Neural progenitor cell (in vitro differentiated cells): ENCODE measurements around the gene CYB5A. TPM values are rescaled to one million over a fixed set of nuclear protein-coding genes. Genes with fewer than 3 reads are reported as not detected.

Experiments
- DNase-seq: peaks from one replicate; pipeline ENCODE4 v3.0.0-alpha.2; 2016; ENCODE audit warnings: low spot score
- H2AFZ ChIP-seq: fragments of 200-600 bp; sonication (generic); replicated peaks from 2 replicates; pipeline ENCODE4 v1.6.1; 2016; ENCODE audit warnings: antibody characterized with exemption
- H3F3A ChIP-seq: fragments of 200-600 bp; sonication (generic); 2 replicates; pipeline ENCODE4 v1.6.1; 2016; ENCODE audit warnings: antibody characterized with exemption, low read depth
- H3K27ac ChIP-seq: fragments of 200-600 bp; sonication (generic); 2 replicates; pipeline ENCODE4 v1.5.1; 2016; ENCODE audit warnings: mild to moderate bottlenecking
- H3K27me3 ChIP-seq: fragments of 200-600 bp; sonication (generic); 2 replicates; pipeline ENCODE4 v1.6.1; 2016; ENCODE audit warnings: mild to moderate bottlenecking, moderate library complexity
- H3K36me3 ChIP-seq: fragments of 200-600 bp; sonication (generic); 2 replicates; pipeline ENCODE4 v1.5.1; 2016
- H3K4me1 ChIP-seq: fragments of 200-600 bp; sonication (generic); 2 replicates; pipeline ENCODE4 v1.6.1; 2016; ENCODE audit warnings: mixed run types
- H3K4me2 ChIP-seq: fragments of 200-600 bp; sonication (generic); 2 replicates; pipeline ENCODE4 v1.6.1; 2016
- H3K4me3 ChIP-seq: fragments of 200-600 bp; sonication (generic); 2 replicates; pipeline ENCODE4 v1.5.1; 2016
- H3K79me2 ChIP-seq: fragments of 200-600 bp; sonication (generic); 2 replicates; pipeline ENCODE4 v1.6.1; 2016; ENCODE audit warnings: low read depth
- H3K9ac ChIP-seq: fragments of 200-600 bp; sonication (generic); 2 replicates; pipeline ENCODE4 v1.6.1; 2016
- H3K9me3 ChIP-seq: fragments of 200-600 bp; sonication (generic); 2 replicates; pipeline ENCODE4 v1.5.1; 2016; ENCODE audit warnings: low read depth
- H4K20me1 ChIP-seq: fragments of 200-600 bp; sonication (generic); 2 replicates; pipeline ENCODE4 v1.6.1; 2016; ENCODE audit warnings: low read depth
- H3K27ac Mint-ChIP-seq: 3 replicates; pipeline ENCODE4 v1.8.0; 2021; ENCODE audit warnings: mixed read lengths
- H3K27me3 Mint-ChIP-seq: 2 replicates; pipeline ENCODE4 v1.8.0; 2022; ENCODE audit warnings: low read depth, mild to moderate bottlenecking, inconsistent platforms, moderate library complexity, mixed read lengths; ENCODE audit not compliant: insufficient read depth
- H3K36me3 Mint-ChIP-seq: 3 replicates; pipeline ENCODE4 v1.8.0; 2021; ENCODE audit warnings: mixed read lengths
- H3K4me1 Mint-ChIP-seq: 3 replicates; pipeline ENCODE4 v1.8.0; 2021; ENCODE audit warnings: mixed read lengths
- H3K4me3 Mint-ChIP-seq: 3 replicates; pipeline ENCODE4 v1.8.0; 2021; ENCODE audit warnings: mild to moderate bottlenecking, moderate library complexity, mixed read lengths
- H3K9me3 Mint-ChIP-seq: 3 replicates; pipeline ENCODE4 v1.8.0; 2020; ENCODE audit warnings: mixed read lengths
- EZH2 ChIP-seq: fragments of 200-600 bp; sonication (generic); IDR thresholded peaks from 2 replicates; pipeline ENCODE4 v1.6.1; 2017; ENCODE audit warnings: antibody characterized with exemption, mild to moderate bottlenecking, moderate library complexity
- EZH2phosphoT487 ChIP-seq: fragments of 200-600 bp; sonication (generic); IDR thresholded peaks from 2 replicates; pipeline ENCODE4 v1.6.1; 2017; ENCODE audit warnings: antibody characterized with exemption
- total RNA-seq: library from RNA; depleted of rRNA; stranded (reverse); fragments of >200 nt; gene quantifications from 2 replicates; pipeline ENCODE4 v1.2.3, GENCODE V29; 2015; ENCODE audit warnings: low replicate concordance
- TF ChIP-seq, protein P1 (sequence below): fragments of 200-600 bp; sonication (generic); IDR thresholded peaks from 2 replicates; pipeline ENCODE4 v1.5.1; 2017; ENCODE audit warnings: antibody characterized with exemption, mild to moderate bottlenecking

Gene CYB5A
- total RNA-seq, 1 donor from 2014 or later: 33.7 TPM

DNA sequence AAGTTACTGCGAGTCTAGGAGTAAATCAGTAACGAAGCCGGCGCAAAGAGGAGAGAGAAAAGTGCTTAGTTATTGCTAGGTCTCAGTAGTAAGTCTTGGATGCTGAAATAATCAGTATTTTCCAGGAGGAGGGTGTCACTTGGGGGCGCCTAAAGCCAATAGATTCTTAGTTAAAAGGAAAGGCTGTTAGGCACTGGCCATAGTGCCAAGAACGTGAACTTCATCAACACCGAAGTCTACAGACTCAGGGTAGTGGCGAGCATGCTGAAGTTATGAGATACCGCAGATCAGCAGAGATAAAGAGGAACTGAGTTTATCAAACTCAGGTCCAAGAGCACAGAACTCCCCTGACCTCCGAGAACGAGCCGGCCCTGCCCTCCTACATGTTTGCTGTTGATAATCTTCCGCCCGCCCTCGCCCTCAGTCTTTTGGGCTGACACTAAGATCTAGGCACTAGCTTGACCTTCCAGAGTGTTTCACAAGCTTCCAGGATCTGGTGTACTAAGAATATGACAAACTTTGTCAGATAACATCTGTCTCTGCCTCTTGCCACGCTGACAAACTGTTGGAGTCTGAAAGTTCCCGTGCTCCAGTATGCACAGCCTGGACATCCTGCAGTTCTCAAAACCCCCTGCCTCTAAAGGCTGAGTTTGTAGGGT is 49.2 kb downstream of the CYB5A start:
- Histone ChIP-seq H3K4me2 (no peak overlapping the region), H3K79me2 (no peaks in the 10 kb centered on the region), H3K36me3 (no peaks in the 10 kb centered on the region), H3K9ac (no peak overlapping the region), H3F3A (no peaks in the 10 kb centered on the region), H3K4me3 (no peak overlapping the region), H4K20me1 (no peaks in the 10 kb centered on the region), H2AFZ (no peak overlapping the region), H3K27me3 (no peaks in the 10 kb centered on the region), H3K4me1 (no peaks in the 10 kb centered on the region), H3K9me3 (no peaks in the 10 kb centered on the region), H3K27ac (no peak overlapping the region)
- Mint-ChIP-seq H3K4me1 (peaks cover 5% of the 10 kb centered on the region), H3K4me3 (no peak overlapping the region), H3K9me3 (no peaks in the 10 kb centered on the region), H3K27me3 (peaks cover 8% of the 10 kb centered on the region), H3K36me3 (no peaks in the 10 kb centered on the region), H3K27ac (no peak overlapping the region)
- TF ChIP-seq, protein P1, sequence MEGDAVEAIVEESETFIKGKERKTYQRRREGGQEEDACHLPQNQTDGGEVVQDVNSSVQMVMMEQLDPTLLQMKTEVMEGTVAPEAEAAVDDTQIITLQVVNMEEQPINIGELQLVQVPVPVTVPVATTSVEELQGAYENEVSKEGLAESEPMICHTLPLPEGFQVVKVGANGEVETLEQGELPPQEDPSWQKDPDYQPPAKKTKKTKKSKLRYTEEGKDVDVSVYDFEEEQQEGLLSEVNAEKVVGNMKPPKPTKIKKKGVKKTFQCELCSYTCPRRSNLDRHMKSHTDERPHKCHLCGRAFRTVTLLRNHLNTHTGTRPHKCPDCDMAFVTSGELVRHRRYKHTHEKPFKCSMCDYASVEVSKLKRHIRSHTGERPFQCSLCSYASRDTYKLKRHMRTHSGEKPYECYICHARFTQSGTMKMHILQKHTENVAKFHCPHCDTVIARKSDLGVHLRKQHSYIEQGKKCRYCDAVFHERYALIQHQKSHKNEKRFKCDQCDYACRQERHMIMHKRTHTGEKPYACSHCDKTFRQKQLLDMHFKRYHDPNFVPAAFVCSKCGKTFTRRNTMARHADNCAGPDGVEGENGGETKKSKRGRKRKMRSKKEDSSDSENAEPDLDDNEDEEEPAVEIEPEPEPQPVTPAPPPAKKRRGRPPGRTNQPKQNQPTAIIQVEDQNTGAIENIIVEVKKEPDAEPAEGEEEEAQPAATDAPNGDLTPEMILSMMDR: peak; percentile 17
- TF ChIP-seq EZH2: no peak
- no peak for DNase-seq

DNA sequence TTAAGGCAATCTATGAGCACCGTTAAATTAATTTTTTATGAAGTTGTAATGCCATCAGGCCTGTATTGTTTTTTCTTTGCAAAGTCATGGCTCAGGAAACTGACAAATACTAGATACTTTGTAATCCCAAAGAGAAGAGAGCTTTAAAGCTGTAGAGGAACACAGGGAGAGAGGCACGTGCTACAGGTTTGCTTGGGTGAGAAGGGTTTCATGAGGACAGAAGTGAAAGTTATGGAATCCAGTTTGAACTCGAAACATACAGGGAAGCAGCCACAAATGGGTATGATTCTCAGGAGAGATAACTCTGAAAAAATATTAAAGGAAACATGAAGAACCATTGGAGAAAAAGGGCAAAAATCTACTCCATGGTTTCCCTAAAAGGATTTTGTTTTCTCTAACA is 49.8 kb downstream of the CYB5A start:
- no peaks in the 10 kb centered on the region for H4K20me1 ChIP-seq
- Mint-ChIP-seq H3K27ac (no peak overlapping the region), H3K9me3 (no peaks in the 10 kb centered on the region), H3K4me3 (no peak overlapping the region), H3K4me1 (peaks cover 6% of the 10 kb centered on the region), H3K36me3 (no peaks in the 10 kb centered on the region), H3K27me3 (peaks cover 8% of the 10 kb centered on the region)
- no peak overlapping the region for H3K9ac ChIP-seq
- no peaks in the 10 kb centered on the region for H3K4me1 ChIP-seq
- H3K27ac ChIP-seq: no peak overlapping the region
- H3K4me3 ChIP-seq: no peak overlapping the region
- H3K79me2 ChIP-seq: no peaks in the 10 kb centered on the region
- no peaks in the 10 kb centered on the region for H3K27me3 ChIP-seq
- TF ChIP-seq EZH2phosphoT487 (no peak), EZH2 (no peak)
- TF ChIP-seq, protein P1: no peak
- H3K4me2 ChIP-seq: no peak overlapping the region
- H2AFZ ChIP-seq: no peak overlapping the region
- no peaks in the 10 kb centered on the region for H3K9me3 ChIP-seq
- no peaks in the 10 kb centered on the region for H3K36me3 ChIP-seq
- no peak for DNase-seq
- no peaks in the 10 kb centered on the region for H3F3A ChIP-seq

DNA sequence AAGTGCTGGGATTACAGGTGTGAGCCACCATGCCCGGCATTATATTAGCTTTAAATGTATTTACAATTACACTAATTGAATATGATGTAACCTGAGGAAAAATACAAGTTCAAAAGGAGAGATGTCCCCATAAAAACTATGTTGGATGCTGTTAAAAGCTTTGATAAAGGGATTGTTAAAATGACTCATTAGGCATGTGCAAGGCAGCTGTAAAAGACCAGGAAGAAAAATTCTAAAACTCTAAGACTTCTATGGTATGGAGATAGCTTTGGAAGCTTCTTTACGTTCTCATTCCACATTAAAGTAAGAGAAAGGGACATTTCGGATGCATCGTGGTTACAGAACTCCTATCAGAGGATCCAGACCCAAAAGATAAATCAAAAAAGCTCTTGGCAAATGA is 50.3 kb downstream of the CYB5A start:
- H3K4me2 ChIP-seq: no peak overlapping the region
- no peak overlapping the region for H3K9ac ChIP-seq
- TF ChIP-seq EZH2phosphoT487 (no peak), EZH2 (no peak)
- TF ChIP-seq, protein P1: no peak
- no peaks in the 10 kb centered on the region for H3K79me2 ChIP-seq
- no peak overlapping the region for H3K4me3 ChIP-seq
- H3K4me1 ChIP-seq: no peaks in the 10 kb centered on the region
- no peaks in the 10 kb centered on the region for H4K20me1 ChIP-seq
- H3K9me3 Mint-ChIP-seq: no peaks in the 10 kb centered on the region
- H2AFZ ChIP-seq: no peak overlapping the region
- no peak overlapping the region for H3K27ac Mint-ChIP-seq
- H3K4me1 Mint-ChIP-seq: peaks cover 7% of the 10 kb centered on the region
- no peak for DNase-seq
- H3K36me3 ChIP-seq: no peaks in the 10 kb centered on the region
- no peaks in the 10 kb centered on the region for H3K36me3 Mint-ChIP-seq
- no peak overlapping the region for H3K4me3 Mint-ChIP-seq
- no peaks in the 10 kb centered on the region for H3K27me3 ChIP-seq
- H3F3A ChIP-seq: no peaks in the 10 kb centered on the region
- no peaks in the 10 kb centered on the region for H3K9me3 ChIP-seq
- H3K27ac ChIP-seq: no peak overlapping the region
- H3K27me3 Mint-ChIP-seq: peaks cover 8% of the 10 kb centered on the region
